Keratinocyte (primary cell): ENCODE measurements around the gene NAA50. TPM values are rescaled to one million over a fixed set of nuclear protein-coding genes. Genes with fewer than 3 reads are reported as not detected.

Experiments used
- DNase-seq: peaks from one replicate; pipeline ENCODE4 v3.0.0-alpha.2; 2011; ENCODE audit warnings: low read depth, missing footprints, low spot score
- FAIRE-seq: peaks from 2 replicates; lab custom pipeline; 2011; peaks lifted over from hg19 to GRCh38; lab: Jason Lieb, UNC
- H2AFZ ChIP-seq: 2 replicates; pipeline ENCODE4 v1.6.0; 2012; ENCODE audit warnings: low read length, control low read depth, inconsistent platforms; ENCODE audit not compliant: control insufficient read depth
- H3K27ac ChIP-seq: 2 replicates; pipeline ENCODE4 v1.5.1; 2011; ENCODE audit warnings: low read length; ENCODE audit not compliant: control insufficient read depth, insufficient read depth
- H3K27me3 ChIP-seq: 3 replicates; pipeline ENCODE4 v1.6.0; 2011; ENCODE audit warnings: low read length; ENCODE audit not compliant: control insufficient read depth, insufficient read depth; ENCODE audit errors: extremely low read depth
- H3K36me3 ChIP-seq, 2 experiments: 2 replicates in 1 of 2; 3 replicates in 1 of 2; pipeline ENCODE4 v1.5.1; 2011; ENCODE audit warnings: low read length in 2 of 2, mild to moderate bottlenecking in 1 of 2; ENCODE audit not compliant: control insufficient read depth in 2 of 2, insufficient read depth in 2 of 2; ENCODE audit errors: extremely low read depth in 1 of 2
- H3K4me1 ChIP-seq: 3 replicates; pipeline ENCODE4 v1.5.1; 2011; ENCODE audit warnings: low read length; ENCODE audit not compliant: control insufficient read depth, insufficient read depth; ENCODE audit errors: extremely low read depth
- H3K4me2 ChIP-seq: 3 replicates; pipeline ENCODE4 v1.6.0; 2011; ENCODE audit warnings: low read depth, low read length; ENCODE audit not compliant: control insufficient read depth, insufficient read depth; ENCODE audit errors: extremely low read depth
- H3K4me3 ChIP-seq, 3 experiments: fragments of 200-600 bp in 1 of 3; sonication (generic) in 1 of 3; 2 replicates in 2 of 3; 3 replicates in 1 of 3; pipeline ENCODE4 v1.5.1; 2011 to 2016; ENCODE audit warnings: low read length in 3 of 3, mild to moderate bottlenecking in 3 of 3, control low read depth in 2 of 3, inconsistent platforms in 1 of 3, low read depth in 1 of 3, mixed read lengths in 1 of 3, mixed run types in 1 of 3, moderate library complexity in 1 of 3; ENCODE audit not compliant: control insufficient read depth in 2 of 3, insufficient read depth in 2 of 3; ENCODE audit errors: extremely low read depth in 1 of 3
- H3K79me2 ChIP-seq: 2 replicates; pipeline ENCODE4 v1.6.0; 2012; ENCODE audit warnings: low read length; ENCODE audit not compliant: control insufficient read depth, insufficient read depth
- H3K9ac ChIP-seq: 3 replicates; pipeline ENCODE4 v1.6.0; 2011; ENCODE audit warnings: low read length; ENCODE audit not compliant: control insufficient read depth, insufficient read depth; ENCODE audit errors: extremely low read depth
- H3K9me1 ChIP-seq: 3 replicates; pipeline ENCODE4 v1.6.0; 2011; ENCODE audit warnings: low read length; ENCODE audit not compliant: control insufficient read depth, insufficient read depth; ENCODE audit errors: extremely low read depth
- H3K9me3 ChIP-seq: 2 replicates; pipeline ENCODE4 v1.5.1; 2012; ENCODE audit warnings: low read depth, low read length; ENCODE audit not compliant: control insufficient read depth
- H4K20me1 ChIP-seq: 3 replicates; pipeline ENCODE4 v1.6.0; 2011; ENCODE audit warnings: low read length; ENCODE audit not compliant: control insufficient read depth, insufficient read depth; ENCODE audit errors: extremely low read depth
- EZH2 ChIP-seq: IDR thresholded peaks from one replicate; pipeline ENCODE4 v1.6.1; 2012; ENCODE audit warnings: inconsistent platforms, mild to moderate bottlenecking, low read length, moderate library complexity
- dilution Hi-C: fragments of 300-500 bp; cut with MboI; formaldehyde crosslinking; loops from one replicate; pipeline ENCODE4 v1.7.0; 2020; ENCODE audit warnings: low sequenced_read_pairs; ENCODE audit not compliant: extremely low pct_ligation_motif_present
- polyA plus RNA-seq, 5 experiments: library from polyadenylated mRNA; depleted of rRNA in 3 of 5; stranded (reverse) in 3 of 5; stranded (forward) in 1 of 5; unstranded in 1 of 5; fragments of >200 nt; gene quantifications; 1 replicate in 1 of 5; 2 replicates in 3 of 5; 3 replicates in 1 of 5; pipeline versions ENCODE4 v1.2.1 to v1.2.3, GENCODE V29; 2011 to 2012; ENCODE audit warnings: missing spikeins in 2 of 5, low read depth in 1 of 5, low replicate concordance in 1 of 5
- TF ChIP-seq, protein P1 (sequence below), 3 experiments: IDR thresholded peaks in 1 of 3; conservative IDR thresholded peaks in 1 of 3; optimal IDR thresholded peaks in 1 of 3; 2 replicates in 2 of 3; 3 replicates in 1 of 3; pipeline versions ENCODE3 to v1.5.1; 2011; ENCODE audit warnings: low read length in 3 of 3, mild to moderate bottlenecking in 3 of 3, moderate library complexity in 2 of 3, control low read depth in 1 of 3, inconsistent platforms in 1 of 3; ENCODE audit not compliant: insufficient read depth in 2 of 3; ENCODE audit errors: extremely low read depth in 1 of 3

Gene NAA50
- polyA plus RNA-seq, 1 donor (not counting 4 experiments of a cell fraction or from before 2014, with no cell fraction given): 128 TPM

DNA sequence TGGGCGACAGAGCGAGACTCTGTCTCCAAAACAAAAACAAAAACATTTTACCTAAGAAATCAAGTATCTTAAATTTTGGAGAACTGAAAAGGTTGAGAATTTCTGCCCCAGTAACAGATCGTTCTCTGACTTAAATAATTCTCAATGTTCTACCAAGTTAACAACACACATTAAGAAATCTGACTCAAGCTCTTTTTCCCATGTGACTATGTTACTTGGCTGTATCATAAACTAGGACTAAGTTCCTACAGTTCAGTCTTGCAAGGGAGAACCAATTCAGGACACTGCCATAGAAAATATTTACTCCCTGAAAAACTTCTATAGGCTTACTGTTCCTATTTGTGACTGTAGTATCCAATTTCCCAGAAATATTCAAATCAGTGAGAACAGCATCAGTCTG is 28.7 kb downstream of the NAA50 start:
- Histone ChIP-seq H3K4me2 (no peak overlapping the region), H3K79me2 (no peaks in the 10 kb centered on the region), H3K9me1 (no peaks in the 10 kb centered on the region), H3K27me3 (no peaks in the 10 kb centered on the region), H3K9ac (no peak overlapping the region), H3K9me3 (no peaks in the 10 kb centered on the region), H3K4me3 (no peak overlapping the region), H2AFZ (no peak overlapping the region), H3K36me3 (peaks cover 5 to 7% of the 10 kb centered on the region in 2 experiments), H4K20me1 (no peaks in the 10 kb centered on the region), H3K4me1 (peaks cover 3% of the 10 kb centered on the region), H3K27ac (no peak overlapping the region)
- no peak for DNase-seq
- TF ChIP-seq, protein P1, sequence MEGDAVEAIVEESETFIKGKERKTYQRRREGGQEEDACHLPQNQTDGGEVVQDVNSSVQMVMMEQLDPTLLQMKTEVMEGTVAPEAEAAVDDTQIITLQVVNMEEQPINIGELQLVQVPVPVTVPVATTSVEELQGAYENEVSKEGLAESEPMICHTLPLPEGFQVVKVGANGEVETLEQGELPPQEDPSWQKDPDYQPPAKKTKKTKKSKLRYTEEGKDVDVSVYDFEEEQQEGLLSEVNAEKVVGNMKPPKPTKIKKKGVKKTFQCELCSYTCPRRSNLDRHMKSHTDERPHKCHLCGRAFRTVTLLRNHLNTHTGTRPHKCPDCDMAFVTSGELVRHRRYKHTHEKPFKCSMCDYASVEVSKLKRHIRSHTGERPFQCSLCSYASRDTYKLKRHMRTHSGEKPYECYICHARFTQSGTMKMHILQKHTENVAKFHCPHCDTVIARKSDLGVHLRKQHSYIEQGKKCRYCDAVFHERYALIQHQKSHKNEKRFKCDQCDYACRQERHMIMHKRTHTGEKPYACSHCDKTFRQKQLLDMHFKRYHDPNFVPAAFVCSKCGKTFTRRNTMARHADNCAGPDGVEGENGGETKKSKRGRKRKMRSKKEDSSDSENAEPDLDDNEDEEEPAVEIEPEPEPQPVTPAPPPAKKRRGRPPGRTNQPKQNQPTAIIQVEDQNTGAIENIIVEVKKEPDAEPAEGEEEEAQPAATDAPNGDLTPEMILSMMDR (optimal IDR thresholded peaks at IDR 0.05 in 1 of 3, IDR thresholded peaks at IDR 0.05 in 1 of 3, conservative IDR thresholded peaks at IDR 0.05 in 1 of 3; ENCODE audit: extremely low read depth in 1 of 3, insufficient read depth in 2 of 3, low read length in 3 of 3): no peak
- TF ChIP-seq EZH2: no peak
- FAIRE-seq: no peak
- dilution Hi-C loops: no loop called here

DNA sequence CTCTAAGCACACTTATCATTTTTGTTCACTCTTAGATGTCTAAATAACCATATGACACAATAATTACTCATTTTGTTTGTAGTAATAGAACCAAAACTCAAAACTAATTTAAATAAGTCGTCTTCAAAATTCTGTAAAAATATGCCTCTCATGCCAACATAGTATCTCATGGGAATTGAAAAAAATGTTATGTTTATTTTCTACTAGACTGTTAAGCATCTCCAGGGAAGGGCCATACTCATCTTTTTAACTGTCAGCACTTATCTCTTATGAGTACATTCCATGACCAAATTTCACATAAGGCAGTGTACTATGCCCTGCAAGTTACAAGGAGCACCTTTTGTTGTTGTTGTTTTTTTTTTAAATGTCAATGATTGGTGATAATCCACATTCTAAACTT is 31.3 kb downstream of the NAA50 start:
- Histone ChIP-seq H3K79me2 (no peaks in the 10 kb centered on the region), H3K27ac (no peak overlapping the region), H2AFZ (no peak overlapping the region), H3K9ac (no peak overlapping the region), H3K9me1 (no peaks in the 10 kb centered on the region), H4K20me1 (no peaks in the 10 kb centered on the region), H3K4me1 (peaks cover 3% of the 10 kb centered on the region), H3K27me3 (no peaks in the 10 kb centered on the region), H3K9me3 (no peaks in the 10 kb centered on the region), H3K4me3 (no peak overlapping the region), H3K36me3 (peaks cover 0 to 2% of the 10 kb centered on the region in 2 experiments), H3K4me2 (no peak overlapping the region)
- dilution Hi-C loops: no loop called here
- no peak for DNase-seq
- TF ChIP-seq EZH2: no peak
- TF ChIP-seq, protein P1 (optimal IDR thresholded peaks at IDR 0.05 in 1 of 3, IDR thresholded peaks at IDR 0.05 in 1 of 3, conservative IDR thresholded peaks at IDR 0.05 in 1 of 3; ENCODE audit: extremely low read depth in 1 of 3, insufficient read depth in 2 of 3, low read length in 3 of 3): no peak
- no peak for FAIRE-seq
